Loucy (cell line): Measurements from ENCODE around the gene MRPS10.

Source experiments
- H2AFZ ChIP-seq: fragments of 200-600 bp; sonication (generic); 2 replicates; pipeline ENCODE4 v1.6.0; 2016; ENCODE audit warnings: antibody characterized with exemption, mild to moderate bottlenecking, low read length, moderate library complexity
- H3F3A ChIP-seq: fragments of 200-600 bp; 2 replicates; pipeline ENCODE4 v1.6.0; 2016; ENCODE audit warnings: antibody characterized with exemption, low read depth, mild to moderate bottlenecking
- H3K27me3 ChIP-seq: fragments of 200-600 bp; sonication (generic); 2 replicates; pipeline ENCODE4 v1.6.1; 2014; ENCODE audit warnings: low read length, mild to moderate bottlenecking; ENCODE audit not compliant: insufficient read depth, poor library complexity, severe bottlenecking
- H3K36me3 ChIP-seq: fragments of 200-600 bp; sonication (generic); 2 replicates; pipeline ENCODE4 v1.6.1; 2016; ENCODE audit warnings: low read length; ENCODE audit not compliant: insufficient read depth
- H3K4me1 ChIP-seq: fragments of 200-600 bp; sonication (generic); 2 replicates; pipeline ENCODE4 v1.5.1; 2014; ENCODE audit warnings: low read length, mild to moderate bottlenecking; ENCODE audit not compliant: insufficient read depth, poor library complexity, severe bottlenecking
- H3K4me2 ChIP-seq: fragments of 200-600 bp; sonication (generic); 2 replicates; pipeline ENCODE4 v1.6.0; 2014; ENCODE audit warnings: antibody characterized with exemption, low read length, low read depth, mild to moderate bottlenecking; ENCODE audit not compliant: poor library complexity, severe bottlenecking
- H3K4me3 ChIP-seq: fragments of 200-600 bp; sonication (generic); 2 replicates; pipeline ENCODE4 v1.5.1; 2014; ENCODE audit warnings: low read length, mild to moderate bottlenecking, mixed read lengths; ENCODE audit not compliant: poor library complexity, severe bottlenecking
- H3K79me2 ChIP-seq: fragments of 200-600 bp; sonication (generic); 2 replicates; pipeline ENCODE4 v1.6.1; 2014; ENCODE audit warnings: low read length; ENCODE audit not compliant: insufficient read depth
- H3K9ac ChIP-seq: fragments of 200-600 bp; sonication (generic); 2 replicates; pipeline ENCODE4 v1.6.0; 2014; ENCODE audit warnings: mild to moderate bottlenecking, low read depth, low read length, moderate library complexity; ENCODE audit not compliant: poor library complexity, severe bottlenecking
- H3K9me2 ChIP-seq: fragments of 200-600 bp; sonication (generic); replicated peaks from 2 replicates; pipeline ENCODE4 v1.6.1; 2016; ENCODE audit warnings: low read depth, low read length, mixed read lengths
- H3K9me3 ChIP-seq: fragments of 200-600 bp; sonication (generic); 2 replicates; pipeline ENCODE4 v1.6.1; 2014; ENCODE audit warnings: mild to moderate bottlenecking, antibody characterized with exemption, low read length, low read depth; ENCODE audit not compliant: insufficient read depth
- H4K20me1 ChIP-seq: fragments of 200-600 bp; sonication (generic); 2 replicates; pipeline ENCODE4 v1.6.0; 2014; ENCODE audit warnings: antibody characterized with exemption, low read length, mild to moderate bottlenecking; ENCODE audit not compliant: insufficient read depth, poor library complexity, severe bottlenecking
- CTCF ChIP-seq: fragments of 200-600 bp; sonication (generic); conservative IDR thresholded peaks from 2 replicates; pipeline ENCODE4 v1.5.1; 2014; ENCODE audit warnings: mild to moderate bottlenecking, antibody characterized with exemption, low read length
- EZH2phosphoT487 ChIP-seq: fragments of 200-600 bp; IDR thresholded peaks from 2 replicates; pipeline ENCODE4 v1.6.1; 2018; ENCODE audit warnings: antibody characterized with exemption, mild to moderate bottlenecking, moderate library complexity, borderline replicate concordance

MRPS10 gene

GRCh38 chr6:42228305-42228704 is 10.6 kb upstream of the MRPS10 start:
- Histone ChIP-seq H3K9ac (no peak overlapping the region), H3K36me3 (peaks cover 23% of the 10 kb centered on the region; the same call in 1 of the 2 replicates), H3F3A (no peaks in the 10 kb centered on the region), H3K27me3 (no peaks in the 10 kb centered on the region), H3K4me3 (no peak overlapping the region), H3K4me1 (no peaks in the 10 kb centered on the region), H3K9me3 (no peaks in the 10 kb centered on the region), H3K9me2 (no peaks in the 10 kb centered on the region), H4K20me1 (no peaks in the 10 kb centered on the region), H3K4me2 (no peak overlapping the region), H3K79me2 (no peaks in the 10 kb centered on the region), H2AFZ (no peak overlapping the region)
- no peak for TF ChIP-seq CTCF
- TF ChIP-seq EZH2phosphoT487, result no peak

GRCh38 chr6:42227173-42227850 is 9.7 kb upstream of the MRPS10 start:
- H3K4me3 ChIP-seq, result no peak overlapping the region
- H3K4me1 ChIP-seq, result no peaks in the 10 kb centered on the region
- no peaks in the 10 kb centered on the region for H3F3A ChIP-seq
- no peaks in the 10 kb centered on the region for H4K20me1 ChIP-seq
- H3K36me3 ChIP-seq, result peaks cover 20% of the 10 kb centered on the region; the same call in 1 of the 2 replicates
- H2AFZ ChIP-seq, result no peak overlapping the region
- H3K9me2 ChIP-seq, result no peaks in the 10 kb centered on the region
- H3K9ac ChIP-seq, result no peak overlapping the region
- no peaks in the 10 kb centered on the region for H3K9me3 ChIP-seq
- TF ChIP-seq EZH2phosphoT487 (no peak), CTCF (no peak)
- no peak overlapping the region for H3K4me2 ChIP-seq
- H3K79me2 ChIP-seq, result no peaks in the 10 kb centered on the region
- no peaks in the 10 kb centered on the region for H3K27me3 ChIP-seq

GRCh38 chr6:42226645-42227143 is 9.0 kb upstream of the MRPS10 start:
- Histone ChIP-seq H3K79me2 (no peaks in the 10 kb centered on the region), H3F3A (no peaks in the 10 kb centered on the region), H3K9me3 (no peaks in the 10 kb centered on the region), H3K36me3 (peaks cover 14% of the 10 kb centered on the region; the same call in 1 of the 2 replicates), H4K20me1 (no peaks in the 10 kb centered on the region), H3K4me1 (no peaks in the 10 kb centered on the region), H3K4me2 (no peak overlapping the region), H3K9ac (no peak overlapping the region), H3K4me3 (no peak overlapping the region), H3K27me3 (no peaks in the 10 kb centered on the region), H2AFZ (no peak overlapping the region), H3K9me2 (no peaks in the 10 kb centered on the region)
- no peak for TF ChIP-seq CTCF
- no peak for TF ChIP-seq EZH2phosphoT487
